A549 (cell line): ENCODE data around the gene SMTNL2. TPM values are rescaled to one million over a fixed set of nuclear protein-coding genes. Genes with fewer than 3 reads are reported as not detected.

Experiments
- ATAC-seq, 2 experiments: fragments of 200-7000 bp in 1 of 2; fragments of >200 bp in 1 of 2; cut with Nextera tagmentation in 1 of 2; cut with Tn5 transposase in 1 of 2; 3 replicates each; pipeline versions ENCODE4 v1.8.0 to v1.9.1; 2018 to 2020; ENCODE audit warnings: mild to moderate bottlenecking in 1 of 2, moderate library complexity in 1 of 2
- CTCF ChIA-PET: fragments of 300-600 bp; sonication (Branson Sonifier 250); formaldehyde crosslinking; extraction: SDS; loops from one replicate; lab custom pipeline; 2021; ENCODE audit warnings: antibody characterized with exemption, inconsistent platforms; lab: Yijun Ruan, JAX
- POLR2A ChIA-PET: fragments of 350-600 bp; formaldehyde crosslinking; extraction: SDS; loops from one replicate; lab custom pipeline; 2021; ENCODE audit warnings: antibody characterized with exemption, inconsistent platforms; lab: Yijun Ruan, JAX
- DNase-seq, 2 experiments: peaks; one replicate each; pipeline versions ENCODE4 v3.0.0 to v3.0.0-alpha.2; 2011 to 2016; ENCODE audit warnings: low read depth in 1 of 2, low spot score in 1 of 2
- FAIRE-seq: peaks from 2 replicates; lab custom pipeline; 2011; peaks lifted over from hg19 to GRCh38; lab: Jason Lieb, UNC
- H3K27ac ChIP-seq, 2 experiments: fragments of >200 bp; sonication (Bioruptor Twin); formaldehyde crosslinking; 3 replicates each; pipeline ENCODE4 v1.5.1; 2016 to 2017
- H3K4me1 ChIP-seq: fragments of >200 bp; sonication (Bioruptor Twin); formaldehyde crosslinking; 3 replicates; pipeline ENCODE4 v1.6.1; 2016
- H3K4me2 ChIP-seq: fragments of >200 bp; sonication (Bioruptor Twin); formaldehyde crosslinking; 3 replicates; pipeline ENCODE4 v1.6.1; 2016
- H3K4me3 ChIP-seq: fragments of >200 bp; sonication (Bioruptor Twin); formaldehyde crosslinking; 3 replicates; pipeline ENCODE4 v1.5.1; 2016
- H3K9me3 ChIP-seq: fragments of >200 bp; sonication (Bioruptor Twin); formaldehyde crosslinking; 3 replicates; pipeline ENCODE4 v1.6.1; 2016
- CBX8 ChIP-seq: fragments of 200-600 bp; sonication (generic); IDR thresholded peaks from 2 replicates; pipeline ENCODE4 v1.6.1; 2016
- EHF ChIP-seq: fragments of 250-450 bp; sonication (Bioruptor Pico); IDR thresholded peaks from 2 replicates; pipeline ENCODE4 v1.5.0; 2020; ENCODE audit warnings: mild to moderate bottlenecking
- EHMT2 ChIP-seq: fragments of 200-600 bp; sonication (generic); IDR thresholded peaks from 2 replicates; pipeline ENCODE4 v1.6.1; 2016; ENCODE audit warnings: antibody characterized with exemption, low read depth, mild to moderate bottlenecking, moderate library complexity
- HOXB5 ChIP-seq: fragments of 250-450 bp; sonication (Bioruptor Pico); IDR thresholded peaks from 2 replicates; pipeline ENCODE4 v1.5.0; 2020; ENCODE audit warnings: mild to moderate bottlenecking, moderate library complexity
- JUN ChIP-seq, 2 experiments: fragments of >200 bp; sonication (Bioruptor Twin); formaldehyde crosslinking; IDR thresholded peaks; 2 replicates in 1 of 2; 3 replicates in 1 of 2; pipeline ENCODE4 v1.6.1; 2016 to 2017
- KDM5A ChIP-seq: fragments of 200-600 bp; sonication (generic); IDR thresholded peaks from 2 replicates; pipeline ENCODE4 v1.6.1; 2016; ENCODE audit warnings: antibody characterized with exemption, mild to moderate bottlenecking
- MAFK ChIP-seq: fragments of 450-650 bp; IDR thresholded peaks from 2 replicates; pipeline ENCODE4 v1.6.1; 2014; ENCODE audit not compliant: partially characterized antibody
- MAZ ChIP-seq: fragments of 150-350 bp; IDR thresholded peaks from 2 replicates; pipeline ENCODE4 v1.6.1; 2014; ENCODE audit warnings: antibody characterized with exemption, low read depth, low read length, borderline replicate concordance
- POLR2AphosphoS2 ChIP-seq: conservative IDR thresholded peaks from 2 replicates; pipeline ENCODE4 v1.6.1; 2012; ENCODE audit warnings: low read length, improper control_type of control experiment, inconsistent platforms
- RCOR1 ChIP-seq: fragments of 150-350 bp; IDR thresholded peaks from 2 replicates; pipeline ENCODE4 v1.6.1; 2014; ENCODE audit warnings: antibody characterized with exemption, low read length, low read depth
- RNF2 ChIP-seq: fragments of 200-600 bp; sonication (generic); IDR thresholded peaks from 2 replicates; pipeline ENCODE4 v1.6.1; 2016; ENCODE audit warnings: low read depth, mild to moderate bottlenecking, antibody characterized with exemption, moderate library complexity, borderline replicate concordance
- SMC3 ChIP-seq: fragments of >200 bp; sonication (Bioruptor Twin); formaldehyde crosslinking; IDR thresholded peaks from 3 replicates; pipeline ENCODE4 v1.6.1; 2018; ENCODE audit warnings: inconsistent platforms
- TP53 ChIP-seq: fragments of 250-450 bp; sonication (Bioruptor Pico); IDR thresholded peaks from 2 replicates; pipeline ENCODE4 v1.5.0; 2021; ENCODE audit warnings: mild to moderate bottlenecking, moderate library complexity
- ZFP36 ChIP-seq: fragments of 450-650 bp; IDR thresholded peaks from 2 replicates; pipeline ENCODE4 v1.6.1; 2014; ENCODE audit warnings: borderline replicate concordance; ENCODE audit not compliant: partially characterized antibody
- ZSCAN20 ChIP-seq: fragments of 250-450 bp; sonication (Bioruptor Pico); IDR thresholded peaks from 2 replicates; pipeline ENCODE4 v1.8.0; 2022; ENCODE audit warnings: mild to moderate bottlenecking, moderate library complexity
- WGBS: methylation state at CpG from one replicate; pipeline ENCODE4 v1.1.6; 2017; ENCODE audit errors: missing lambda C conversion rate; 5-methylcytosine and 5-hydroxymethylcytosine counted together
- polyA plus RNA-seq, 4 experiments: library from polyadenylated mRNA; depleted of rRNA in 3 of 4; stranded (reverse); fragments of >200 nt; fragmentation: RNase III in 1 of 4; extraction: RNeasy Plus Mini Kit Qiagen cat#74134 plus additional on column Dnase treatment in 1 of 4; gene quantifications; 2 replicates in 3 of 4; 3 replicates in 1 of 4; pipeline ENCODE4 v1.2.3, GENCODE V29; 2011 to 2017
- TF ChIP-seq, protein P1 (sequence below): IDR thresholded peaks from 2 replicates; pipeline ENCODE4 v1.6.1; 2012
- TF ChIP-seq, protein P2 (sequence below): IDR thresholded peaks from 2 replicates; pipeline ENCODE4 v1.6.1; 2012
- TF ChIP-seq, protein P3 (sequence below): fragments of 150-350 bp; IDR thresholded peaks from 2 replicates; pipeline ENCODE4 v1.6.1; 2014; ENCODE audit warnings: low read depth, mild to moderate bottlenecking, low read length
- TF ChIP-seq, protein P4 (sequence below): fragments of 450-650 bp; IDR thresholded peaks from 2 replicates; pipeline ENCODE4 v1.6.1; 2014; ENCODE audit warnings: antibody characterized with exemption

SMTNL2 gene
- polyA plus RNA-seq, 2 of the 4 experiments (the other 2 are of a cell fraction): 0.05 to 0.06 TPM

DNA sequence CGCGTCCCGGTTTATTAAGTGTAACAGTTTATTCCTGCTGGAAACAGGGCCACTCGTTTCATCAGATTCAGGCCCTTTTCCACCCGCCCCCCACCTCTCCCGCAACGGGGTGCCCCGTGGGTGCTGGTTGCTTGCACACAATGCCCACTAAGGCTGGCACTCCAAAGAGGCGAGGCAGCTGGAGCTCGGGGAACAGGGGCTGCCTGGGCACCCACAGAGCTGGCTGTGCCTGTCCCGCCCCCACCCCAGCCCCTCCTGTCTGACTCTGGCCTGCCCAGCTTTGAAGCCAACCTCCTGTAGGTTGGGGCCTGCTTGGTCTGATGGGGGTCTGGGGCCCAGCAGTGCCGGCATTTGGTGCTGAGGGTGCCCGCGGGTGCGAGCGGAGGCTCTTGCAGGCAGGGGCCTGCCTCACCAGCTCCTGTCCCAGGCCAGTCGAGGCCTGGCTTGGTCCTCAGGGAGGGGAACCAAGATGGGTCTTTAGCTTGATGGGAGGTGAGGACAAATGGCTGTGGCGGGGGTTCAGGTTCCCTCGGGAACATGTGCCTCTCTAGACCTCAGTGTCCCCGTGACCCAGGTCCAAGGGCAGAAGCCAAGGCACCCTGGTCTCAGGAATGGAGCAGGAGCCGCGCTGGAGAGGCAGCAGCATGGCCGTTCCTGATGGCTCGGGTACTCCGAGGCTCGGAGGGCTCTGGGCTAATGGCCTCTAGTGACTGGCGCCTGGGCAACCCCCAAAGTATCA lies 49.2 kb upstream of the SMTNL2 start:
- DNase-seq: no peak
- no peak overlapping the region for H3K4me3 ChIP-seq
- ATAC-seq: peak in 1 of 2 experiments; percentile 7; a peak in 3 of 6 replicates
- FAIRE-seq: no peak
- TF ChIP-seq ZSCAN20 (CRISPR knock-in tag): no peak
- TF ChIP-seq RCOR1: no peak
- no peak; a peak in 2 of 5 replicates for TF ChIP-seq JUN (IDR thresholded peaks at IDR 0.05)
- TF ChIP-seq MAZ: no peak
- TF ChIP-seq, protein P1, sequence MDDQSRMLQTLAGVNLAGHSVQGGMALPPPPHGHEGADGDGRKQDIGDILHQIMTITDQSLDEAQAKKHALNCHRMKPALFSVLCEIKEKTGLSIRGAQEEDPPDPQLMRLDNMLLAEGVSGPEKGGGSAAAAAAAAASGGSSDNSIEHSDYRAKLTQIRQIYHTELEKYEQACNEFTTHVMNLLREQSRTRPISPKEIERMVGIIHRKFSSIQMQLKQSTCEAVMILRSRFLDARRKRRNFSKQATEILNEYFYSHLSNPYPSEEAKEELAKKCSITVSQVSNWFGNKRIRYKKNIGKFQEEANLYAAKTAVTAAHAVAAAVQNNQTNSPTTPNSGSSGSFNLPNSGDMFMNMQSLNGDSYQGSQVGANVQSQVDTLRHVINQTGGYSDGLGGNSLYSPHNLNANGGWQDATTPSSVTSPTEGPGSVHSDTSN: peak; percentile 32
- TF ChIP-seq, protein P2, sequence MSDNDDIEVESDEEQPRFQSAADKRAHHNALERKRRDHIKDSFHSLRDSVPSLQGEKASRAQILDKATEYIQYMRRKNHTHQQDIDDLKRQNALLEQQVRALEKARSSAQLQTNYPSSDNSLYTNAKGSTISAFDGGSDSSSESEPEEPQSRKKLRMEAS: 0 out of 2 replicates have a peak, but pooled peaks have one; percentile 6
- TF ChIP-seq ZFP36: no peak
- peak; percentile 31; the same call in 1 of the 2 replicates for TF ChIP-seq HOXB5 (CRISPR knock-in tag)
- TF ChIP-seq MAFK: no peak
- TF ChIP-seq RNF2: no peak
- H3K9me3 ChIP-seq: no peaks in the 10 kb centered on the region
- peaks cover 20% of the 10 kb centered on the region for H3K4me1 ChIP-seq
- 80% methylated on average over 26 of the region's 27 CpGs for WGBS
- peak overlapping the region; percentile 72 for H3K4me2 ChIP-seq
- ChIA-PET POLR2A (interaction anchor here (1.0 to 1.3 kb wide), 3 partner anchors 9 to 37 kb away, joined by 3 to 5 read pairs (median 3); partner anchors contain the start of gene MYBBP1A), CTCF (interaction anchor here (0.9 to 1.5 kb wide), 6 partner anchors 10 to 115 kb away, joined by 3 to 4 read pairs (median 4); no protein-coding TSS in a partner anchor)
- peak overlapping the region; percentile 54 to 80; a peak in 5 of 6 replicates for H3K27ac ChIP-seq

DNA sequence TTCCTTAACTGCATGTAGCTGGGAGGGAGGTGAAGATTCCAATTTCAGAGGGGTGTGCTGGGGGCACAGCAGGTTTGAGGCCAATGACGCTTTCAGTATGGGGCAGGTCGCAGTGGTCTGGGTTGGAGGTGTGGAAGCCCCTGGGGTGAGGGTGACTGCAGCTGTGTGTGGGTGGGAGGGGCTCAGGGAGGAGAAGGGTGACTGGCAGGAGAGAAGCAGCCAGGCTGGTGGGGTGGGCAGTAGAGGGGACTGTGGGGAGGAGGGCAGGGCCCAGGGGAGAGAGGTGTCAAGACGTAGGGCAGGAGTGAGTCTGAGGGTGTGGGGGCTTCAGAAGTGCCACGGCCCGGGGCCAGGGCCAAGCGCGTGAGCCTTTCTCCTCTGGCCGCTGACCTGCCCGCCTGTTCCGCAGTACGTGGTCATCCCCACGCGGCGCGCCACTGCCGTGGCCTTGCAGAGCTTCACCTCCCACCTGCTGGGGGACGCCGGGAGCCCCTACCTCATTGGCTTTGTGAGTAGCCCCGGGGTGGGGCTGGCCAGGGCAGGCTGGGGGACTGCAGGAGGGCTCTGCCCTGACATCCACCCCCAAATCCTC lies 48.6 kb upstream of the SMTNL2 start:
- no peak for TF ChIP-seq EHMT2
- no peak for TF ChIP-seq EHF (CRISPR knock-in tag)
- TF ChIP-seq, protein P1: peak; percentile 61; the same call in 1 of the 2 replicates
- no peak for TF ChIP-seq POLR2AphosphoS2
- TF ChIP-seq, protein P3, sequence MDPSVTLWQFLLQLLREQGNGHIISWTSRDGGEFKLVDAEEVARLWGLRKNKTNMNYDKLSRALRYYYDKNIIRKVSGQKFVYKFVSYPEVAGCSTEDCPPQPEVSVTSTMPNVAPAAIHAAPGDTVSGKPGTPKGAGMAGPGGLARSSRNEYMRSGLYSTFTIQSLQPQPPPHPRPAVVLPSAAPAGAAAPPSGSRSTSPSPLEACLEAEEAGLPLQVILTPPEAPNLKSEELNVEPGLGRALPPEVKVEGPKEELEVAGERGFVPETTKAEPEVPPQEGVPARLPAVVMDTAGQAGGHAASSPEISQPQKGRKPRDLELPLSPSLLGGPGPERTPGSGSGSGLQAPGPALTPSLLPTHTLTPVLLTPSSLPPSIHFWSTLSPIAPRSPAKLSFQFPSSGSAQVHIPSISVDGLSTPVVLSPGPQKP: no peak
- no peak for TF ChIP-seq CBX8
- no peak for TF ChIP-seq ZFP36
- TF ChIP-seq, protein P4, sequence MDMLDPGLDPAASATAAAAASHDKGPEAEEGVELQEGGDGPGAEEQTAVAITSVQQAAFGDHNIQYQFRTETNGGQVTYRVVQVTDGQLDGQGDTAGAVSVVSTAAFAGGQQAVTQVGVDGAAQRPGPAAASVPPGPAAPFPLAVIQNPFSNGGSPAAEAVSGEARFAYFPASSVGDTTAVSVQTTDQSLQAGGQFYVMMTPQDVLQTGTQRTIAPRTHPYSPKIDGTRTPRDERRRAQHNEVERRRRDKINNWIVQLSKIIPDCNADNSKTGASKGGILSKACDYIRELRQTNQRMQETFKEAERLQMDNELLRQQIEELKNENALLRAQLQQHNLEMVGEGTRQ: no peak
- 0 out of 5 replicates have a peak, but pooled peaks of 1 of the 2 experiments have one; percentile 46 for TF ChIP-seq JUN (IDR thresholded peaks at IDR 0.05)
- TF ChIP-seq SMC3: no peak
- no peak for TF ChIP-seq KDM5A
- no peak for TF ChIP-seq TP53
- TF ChIP-seq, all 56 proteins: peak for 2
- H3K4me1 ChIP-seq: peaks cover 20% of the 10 kb centered on the region
- DNase-seq (no peak), ATAC-seq (peak in 1 of 2 experiments; percentile 0; a peak in 1 of 6 replicates), FAIRE-seq (no peak)
- H3K4me2 ChIP-seq: no peak overlapping the region
- no peaks in the 10 kb centered on the region for H3K9me3 ChIP-seq
- CTCF ChIA-PET: interaction anchor here (0.9 to 3.6 kb wide), 7 partner anchors 10 to 116 kb away, joined by 3 to 25 read pairs (median 4); no protein-coding TSS in a partner anchor
- POLR2A ChIA-PET: interaction anchor here (1.0 kb wide), 1 partner anchor 38 kb away, joined by 3 read pairs; no protein-coding TSS in a partner anchor
- no peak overlapping the region for H3K27ac ChIP-seq
- no peak overlapping the region for H3K4me3 ChIP-seq
- 95% methylated on average over 16 of the region's 19 CpGs for WGBS
